ENCODE results near the gene CEP164. TPM values are rescaled to one million over a fixed set of nuclear protein-coding genes. Genes with fewer than 3 reads are reported as not detected.

Gene CEP164
- total RNA-seq, 4 donors from 2014 or later: 10.0 to 20.2 (median 15.4) TPM

- no peaks in the 10 kb centered on the region for H3K27me3 ChIP-seq
- no peaks in the 10 kb centered on the region for H3K4me1 ChIP-seq
- no peaks in the 10 kb centered on the region for H3K36me3 ChIP-seq
- TF ChIP-seq CTCF (IDR thresholded peaks at IDR 0.05): no peak
- no peak for TF ChIP-seq EP300 (IDR thresholded peaks at IDR 0.05; ENCODE audit: low read depth)
- no peak for TF ChIP-seq POLR2A (IDR thresholded peaks at IDR 0.05)
- no peak for TF ChIP-seq POLR2AphosphoS5 (IDR thresholded peaks at IDR 0.05)
- no peaks in the 10 kb centered on the region for H3K9me3 ChIP-seq
- 83 to 87% methylated on average over 4 to 13 of the region's 13 CpGs for WGBS, 2 donors (ENCODE audit: low coverage in 1 of 2)
- H3K4me3 ChIP-seq: no peak overlapping the region
- H3K27ac ChIP-seq: no peak overlapping the region
- DNase-seq: no peak
- intact Hi-C loops (cut with DNase I; ENCODE audit: low total_unique reads): no loop called here
- in situ Hi-C loops (cut with MboI; ENCODE audit: low pct_ligation_motif_present in 1 of 4, low pct_unique_long_range_greater_than_20kb in 1 of 4, low sequenced_read_pairs in 3 of 4): no loop called here
These were observed 93.4 kb downstream of the CEP164 start for GRCh38 chr11:117421041-117421440.

- in situ Hi-C loops (cut with MboI; ENCODE audit: low pct_ligation_motif_present in 1 of 4, low pct_unique_long_range_greater_than_20kb in 1 of 4, low sequenced_read_pairs in 3 of 4): no loop called here
These were observed 93.8 kb downstream of the CEP164 start for GRCh38 chr11:117421476-117421875.

DNA sequence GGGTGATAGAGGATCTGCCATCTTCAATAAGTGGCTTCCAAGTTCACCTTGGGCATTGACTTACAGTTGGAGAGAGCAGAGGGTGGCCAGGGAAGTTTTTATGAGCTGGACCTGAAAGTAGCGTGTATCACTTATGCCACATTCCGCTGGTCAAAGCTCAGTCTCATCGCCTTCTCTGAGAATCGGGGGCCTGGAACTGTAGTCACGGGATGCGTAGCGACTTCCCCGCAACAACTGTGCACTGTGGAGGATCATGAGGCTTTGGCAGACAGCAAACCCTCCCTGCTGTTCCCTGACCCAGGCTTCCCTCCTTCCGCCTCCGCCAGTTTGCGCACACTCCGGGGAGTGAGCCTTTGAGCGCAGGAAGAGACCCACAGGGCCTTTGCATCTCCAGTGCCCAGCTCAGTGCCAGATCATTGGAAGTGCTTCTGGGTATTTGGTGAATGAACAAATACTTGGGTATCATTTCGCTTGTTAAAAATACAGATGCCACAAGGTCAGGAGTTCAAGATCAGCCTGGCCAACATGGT is 95.5 kb downstream of the CEP164 start:
- H3K27me3 ChIP-seq: peaks cover 13% of the 10 kb centered on the region
- no peak for DNase-seq
- peaks cover 0 to 4% (median 0%) of the 10 kb centered on the region in 4 donors for H3K4me1 ChIP-seq
- H3K27ac ChIP-seq: no peak overlapping the region
- in situ Hi-C loops (cut with MboI; ENCODE audit: low pct_ligation_motif_present in 1 of 4, low pct_unique_long_range_greater_than_20kb in 1 of 4, low sequenced_read_pairs in 3 of 4): no loop called here
- no peak overlapping the region for H3K4me3 ChIP-seq
- H3K9me3 ChIP-seq: no peaks in the 10 kb centered on the region
- TF ChIP-seq CTCF (IDR thresholded peaks at IDR 0.05): no peak
- no peak for TF ChIP-seq POLR2A (IDR thresholded peaks at IDR 0.05)
- TF ChIP-seq POLR2AphosphoS5 (IDR thresholded peaks at IDR 0.05): no peak
- no peak for TF ChIP-seq EP300 (IDR thresholded peaks at IDR 0.05; ENCODE audit: low read depth)
- intact Hi-C loops (cut with DNase I; ENCODE audit: low total_unique reads): no loop called here
- H3K36me3 ChIP-seq: no peaks in the 10 kb centered on the region
- WGBS, 2 donors (ENCODE audit: low coverage in 1 of 2): 78 to 83% methylated on average over 8 to 13 of the region's 14 CpGs

More at GRCh38 chr11:117421476-117421875, 93.8 kb downstream of the CEP164 start:
- no peaks in the 10 kb centered on the region for H3K36me3 ChIP-seq
- no peak for TF ChIP-seq POLR2A (IDR thresholded peaks at IDR 0.05)
- no peak for TF ChIP-seq CTCF (IDR thresholded peaks at IDR 0.05)
- no peak for TF ChIP-seq EP300 (IDR thresholded peaks at IDR 0.05; ENCODE audit: low read depth)
- no peak for TF ChIP-seq POLR2AphosphoS5 (IDR thresholded peaks at IDR 0.05)
- H3K4me1 ChIP-seq: peaks cover 0 to 2% (median 0%) of the 10 kb centered on the region in 4 donors
- H3K27ac ChIP-seq: no peak overlapping the region
- no peak for DNase-seq
- intact Hi-C loops (cut with DNase I; ENCODE audit: low total_unique reads): no loop called here
- 80% methylated on average over 7 of the region's 7 CpGs; no CpG with 5 or more reads in 1 of the 2 donors for WGBS, 2 donors (ENCODE audit: low coverage in 1 of 2)
- no peaks in the 10 kb centered on the region for H3K9me3 ChIP-seq
- no peak overlapping the region for H3K4me3 ChIP-seq
- peaks cover 2% of the 10 kb centered on the region for H3K27me3 ChIP-seq

GRCh38 chr11:117424781-117425180 is 97.1 kb downstream of the CEP164 start:
- Histone ChIP-seq H3K27me3 (peaks cover 13% of the 10 kb centered on the region), H3K4me3 (no peak overlapping the region), H3K36me3 (no peaks in the 10 kb centered on the region), H3K9me3 (no peaks in the 10 kb centered on the region), H3K27ac (no peak overlapping the region), H3K4me1 (peaks cover 0 to 4% (median 0%) of the 10 kb centered on the region in 4 donors)
- no peak for TF ChIP-seq POLR2AphosphoS5 (IDR thresholded peaks at IDR 0.05)
- no peak for TF ChIP-seq CTCF (IDR thresholded peaks at IDR 0.05)
- no peak for TF ChIP-seq EP300 (IDR thresholded peaks at IDR 0.05; ENCODE audit: low read depth)
- no peak for TF ChIP-seq POLR2A (IDR thresholded peaks at IDR 0.05)
- intact Hi-C loops (cut with DNase I; ENCODE audit: low total_unique reads): no loop called here
- in situ Hi-C loops (cut with MboI; ENCODE audit: low pct_ligation_motif_present in 1 of 4, low pct_unique_long_range_greater_than_20kb in 1 of 4, low sequenced_read_pairs in 3 of 4): loop anchor here (25.0 kb wide), 5 partner anchors 363 to 638 kb away; partner anchors contain the start of genes TMPRSS13 (in 2 of the 4), DSCAML1 (in 1 of the 4) and FXYD2 (in 1 of the 4)
- 63 to 83% methylated on average over 1 to 4 of the region's 4 CpGs for WGBS, 2 donors (ENCODE audit: low coverage in 1 of 2)
- DNase-seq: no peak

Measured in transverse colon (tissue), 4 donors.